ENCODE results near the gene PPP1R26.

PPP1R26 gene

GRCh38 chr9:135490166-135490870 is 10.7 kb downstream of the PPP1R26 start:
- H3K4me1 Mint-ChIP-seq (ENCODE audit: low read depth), result no peaks in the 10 kb centered on the region
- H3K4me3 Mint-ChIP-seq, result no peak overlapping the region
- H3K9me3 Mint-ChIP-seq, result no peaks in the 10 kb centered on the region
- DNase-seq, result no peak
- no peak overlapping the region for H3K27ac Mint-ChIP-seq
- H3K36me3 Mint-ChIP-seq (ENCODE audit: low read depth), result no peaks in the 10 kb centered on the region
- H3K27me3 Mint-ChIP-seq, result peaks cover 18% of the 10 kb centered on the region

GRCh38 chr9:135490980-135491464 is 11.4 kb downstream of the PPP1R26 start:
- no peaks in the 10 kb centered on the region for H3K9me3 Mint-ChIP-seq
- H3K4me1 Mint-ChIP-seq (ENCODE audit: low read depth), result no peaks in the 10 kb centered on the region
- no peaks in the 10 kb centered on the region for H3K36me3 Mint-ChIP-seq (ENCODE audit: low read depth)

GRCh38 chr9:135491764-135492163 is 12.2 kb downstream of the PPP1R26 start:
- no peak overlapping the region for H3K27ac Mint-ChIP-seq
- H3K36me3 Mint-ChIP-seq (ENCODE audit: low read depth), result no peaks in the 10 kb centered on the region
- H3K4me3 Mint-ChIP-seq, result no peak overlapping the region
- H3K9me3 Mint-ChIP-seq, result no peaks in the 10 kb centered on the region
- no peak for DNase-seq
- H3K27me3 Mint-ChIP-seq, result peaks cover 14% of the 10 kb centered on the region
- H3K4me1 Mint-ChIP-seq (ENCODE audit: low read depth), result no peaks in the 10 kb centered on the region

More at GRCh38 chr9:135490980-135491464, 11.4 kb downstream of the PPP1R26 start:
- no peak overlapping the region for H3K27ac Mint-ChIP-seq
- no peak for DNase-seq
- H3K27me3 Mint-ChIP-seq, result peaks cover 14% of the 10 kb centered on the region
- no peak overlapping the region for H3K4me3 Mint-ChIP-seq

- Mint-ChIP-seq H3K27ac (no peak overlapping the region), H3K4me3 (no peak overlapping the region), H3K4me1 (ENCODE audit: low read depth) (no peaks in the 10 kb centered on the region), H3K9me3 (no peaks in the 10 kb centered on the region), H3K27me3 (peaks cover 15% of the 10 kb centered on the region), H3K36me3 (ENCODE audit: low read depth) (no peaks in the 10 kb centered on the region)
- DNase-seq, result no peak
Measured at GRCh38 chr9:135492886-135493669, 13.5 kb downstream of the PPP1R26 start.

GRCh38 chr9:135494791-135495559 is 15.4 kb downstream of the PPP1R26 start:
- H3K9me3 Mint-ChIP-seq, result no peaks in the 10 kb centered on the region
- no peaks in the 10 kb centered on the region for H3K36me3 Mint-ChIP-seq (ENCODE audit: low read depth)
- H3K27me3 Mint-ChIP-seq, result peaks cover 19% of the 10 kb centered on the region
- peaks cover 5% of the 10 kb centered on the region for H3K4me1 Mint-ChIP-seq (ENCODE audit: low read depth)
- no peak overlapping the region for H3K4me3 Mint-ChIP-seq
- no peak for DNase-seq
- H3K27ac Mint-ChIP-seq, result no peak overlapping the region

- no peak for DNase-seq
- H3K4me1 Mint-ChIP-seq (ENCODE audit: low read depth), result peaks cover 24% of the 10 kb centered on the region
- peaks cover 25% of the 10 kb centered on the region for H3K36me3 Mint-ChIP-seq (ENCODE audit: low read depth)
- no peaks in the 10 kb centered on the region for H3K9me3 Mint-ChIP-seq
- H3K4me3 Mint-ChIP-seq, result peak overlapping the region; percentile 92
- H3K27ac Mint-ChIP-seq, result no peak overlapping the region
- peaks cover 11% of the 10 kb centered on the region for H3K27me3 Mint-ChIP-seq
Measured at GRCh38 chr9:135498381-135499126, 19.0 kb downstream of the PPP1R26 start.

GRCh38 chr9:135499326-135500070 is 19.9 kb downstream of the PPP1R26 start:
- peak overlapping the region; percentile 72 for H3K27ac Mint-ChIP-seq
- no peaks in the 10 kb centered on the region for H3K9me3 Mint-ChIP-seq
- peak overlapping the region; percentile 92 for H3K4me3 Mint-ChIP-seq
- H3K36me3 Mint-ChIP-seq (ENCODE audit: low read depth), result peaks cover 34% of the 10 kb centered on the region
- peaks cover 11% of the 10 kb centered on the region for H3K27me3 Mint-ChIP-seq
- H3K4me1 Mint-ChIP-seq (ENCODE audit: low read depth), result peaks cover 28% of the 10 kb centered on the region
- DNase-seq, result peak; percentile 94

- no peak for DNase-seq
- peaks cover 29% of the 10 kb centered on the region for H3K4me1 Mint-ChIP-seq (ENCODE audit: low read depth)
- H3K27ac Mint-ChIP-seq, result peak overlapping the region; percentile 96
Measured at GRCh38 chr9:135500071-135500524, 20.5 kb downstream of the PPP1R26 start.

GRCh38 chr9:135500525-135501260 is 21.1 kb downstream of the PPP1R26 start, which contains the start of gene MRPS2:
Gene MRPS2, plus strand, starts transcription at chr9:135500682. Its CDS starts 29 bp downstream, at chr9:135500711.
- Mint-ChIP-seq H3K9me3 (no peaks in the 10 kb centered on the region), H3K27ac (peak within 1 kb of the TSS; percentile 96), H3K27me3 (peaks cover 6% of the 10 kb centered on the region), H3K36me3 (ENCODE audit: low read depth) (peaks cover 45% of the 10 kb centered on the region), H3K4me3 (peak within 1 kb of the TSS; percentile 92), H3K4me1 (ENCODE audit: low read depth) (peaks cover 29% of the 10 kb centered on the region)
- peak; percentile 91 for DNase-seq

More at GRCh38 chr9:135500071-135500524, 20.5 kb downstream of the PPP1R26 start:
- no peaks in the 10 kb centered on the region for H3K9me3 Mint-ChIP-seq
- peaks cover 40% of the 10 kb centered on the region for H3K36me3 Mint-ChIP-seq (ENCODE audit: low read depth)
- peak overlapping the region; percentile 92 for H3K4me3 Mint-ChIP-seq
- H3K27me3 Mint-ChIP-seq, result peaks cover 6% of the 10 kb centered on the region

GRCh38 chr9:135501261-135502167 is 21.9 kb downstream of the PPP1R26 start:
- Mint-ChIP-seq H3K27ac (peak overlapping the region; percentile 96), H3K9me3 (no peaks in the 10 kb centered on the region), H3K27me3 (peaks cover 6% of the 10 kb centered on the region), H3K4me1 (ENCODE audit: low read depth) (peaks cover 29% of the 10 kb centered on the region), H3K36me3 (ENCODE audit: low read depth) (peaks cover 45% of the 10 kb centered on the region), H3K4me3 (peak overlapping the region; percentile 92)
- DNase-seq, result no peak

GRCh38 chr9:135502168-135502872 is 22.7 kb downstream of the PPP1R26 start:
- no peak for DNase-seq
- H3K9me3 Mint-ChIP-seq, result no peaks in the 10 kb centered on the region
- H3K36me3 Mint-ChIP-seq (ENCODE audit: low read depth), result peaks cover 45% of the 10 kb centered on the region
- peak overlapping the region; percentile 92 for H3K4me3 Mint-ChIP-seq
- H3K27me3 Mint-ChIP-seq, result peaks cover 6% of the 10 kb centered on the region
- peak overlapping the region; percentile 81 for H3K27ac Mint-ChIP-seq
- peaks cover 29% of the 10 kb centered on the region for H3K4me1 Mint-ChIP-seq (ENCODE audit: low read depth)
